Liver (tissue), 9 donors: ENCODE results near the gene TACR2. TPM values are rescaled to one million over a fixed set of nuclear protein-coding genes. Genes with fewer than 3 reads are reported as not detected.

Experiments used
- DNase-seq: peaks from one replicate; pipeline ENCODE4 v3.0.0-alpha.2; 2017; ENCODE audit warnings: low spot score
- H3K27ac ChIP-seq, 2 donors: one replicate each; pipeline ENCODE4 v1.7.0; 2013; ENCODE audit warnings: inconsistent platforms in 2 of 2, low read length in 2 of 2, control low read depth in 1 of 2, low read depth in 1 of 2, mild to moderate bottlenecking in 1 of 2
- H3K27me3 ChIP-seq, 4 donors: one replicate each; pipeline versions ENCODE4 v1.6.1 to v1.7.0; 2013; ENCODE audit warnings: low read length in 3 of 4, inconsistent platforms in 1 of 4, mild to moderate bottlenecking in 1 of 4, moderate library complexity in 1 of 4; ENCODE audit not compliant: control insufficient read depth in 4 of 4, insufficient read depth in 4 of 4
- H3K36me3 ChIP-seq, 4 donors: one replicate each; pipeline versions ENCODE4 v1.6.1 to v1.7.0; 2013; ENCODE audit warnings: low read length in 3 of 4, mild to moderate bottlenecking in 3 of 4, low read depth in 1 of 4, moderate library complexity in 1 of 4; ENCODE audit not compliant: control insufficient read depth in 4 of 4, insufficient read depth in 3 of 4
- H3K4me1 ChIP-seq, 4 donors: one replicate each; pipeline versions ENCODE4 v1.6.1 to v1.7.0; 2013; ENCODE audit warnings: low read length in 3 of 4, mild to moderate bottlenecking in 3 of 4, moderate library complexity in 1 of 4; ENCODE audit not compliant: control insufficient read depth in 4 of 4, insufficient read depth in 4 of 4
- H3K4me3 ChIP-seq, 3 donors: one replicate each; pipeline versions ENCODE4 v1.6.1 to v1.7.0; 2013; ENCODE audit warnings: low read length in 3 of 3, control low read depth in 1 of 3, low read depth in 1 of 3, mild to moderate bottlenecking in 1 of 3
- H3K9ac ChIP-seq, 2 donors: one replicate each; pipeline ENCODE4 v1.7.0; 2013; ENCODE audit warnings: low read length in 2 of 2, mild to moderate bottlenecking in 2 of 2, moderate library complexity in 2 of 2, control low read depth in 1 of 2, low read depth in 1 of 2
- H3K9me3 ChIP-seq, 4 donors: one replicate each; pipeline versions ENCODE4 v1.6.1 to v1.7.0; 2013; ENCODE audit warnings: low read length in 3 of 4; ENCODE audit not compliant: control insufficient read depth in 4 of 4
- FOXA1 ChIP-seq: IDR thresholded peaks from 2 replicates; pipeline ENCODE4 v1.6.1; 2016; ENCODE audit warnings: antibody characterized with exemption
- FOXA2 ChIP-seq: IDR thresholded peaks from 2 replicates; pipeline ENCODE4 v1.6.1; 2016; ENCODE audit warnings: antibody characterized with exemption
- GABPA ChIP-seq, 2 donors: IDR thresholded peaks in 1 of 2; conservative IDR thresholded peaks in 1 of 2; 2 replicates each; pipeline ENCODE4 v1.6.1; 2016; ENCODE audit warnings: antibody characterized with exemption in 2 of 2, mild to moderate bottlenecking in 1 of 2, moderate library complexity in 1 of 2
- HNF4G ChIP-seq: IDR thresholded peaks from 2 replicates; pipeline ENCODE4 v1.6.1; 2016; ENCODE audit warnings: antibody characterized with exemption
- JUND ChIP-seq, 2 donors: IDR thresholded peaks; 2 replicates each; pipeline ENCODE4 v1.6.1; 2016; ENCODE audit warnings: antibody characterized with exemption in 2 of 2
- NR2F2 ChIP-seq: IDR thresholded peaks from 2 replicates; pipeline ENCODE4 v1.6.1; 2016; ENCODE audit warnings: antibody characterized with exemption
- RAD21 ChIP-seq, 2 donors: IDR thresholded peaks; 2 replicates each; pipeline ENCODE4 v1.6.1; 2016; ENCODE audit warnings: antibody characterized with exemption in 2 of 2, mild to moderate bottlenecking in 2 of 2
- RXRA ChIP-seq, 2 donors: IDR thresholded peaks; 2 replicates each; pipeline ENCODE4 v1.6.1; 2017 to 2018; ENCODE audit warnings: antibody characterized with exemption in 2 of 2, mild to moderate bottlenecking in 1 of 2
- YY1 ChIP-seq: IDR thresholded peaks from 2 replicates; pipeline ENCODE4 v1.6.1; 2016; ENCODE audit warnings: antibody characterized with exemption, mild to moderate bottlenecking
- WGBS: extraction: QIAGEN DNeasy Blood & Tissue Kit; methylation state at CpG from one replicate; pipeline ENCODE4 v1.1.7; 2013; 5-methylcytosine and 5-hydroxymethylcytosine counted together
- polyA plus RNA-seq, 2 donors: library from polyadenylated mRNA; stranded (reverse) in 1 of 2; unstranded in 1 of 2; fragments of 200-250 nt in 1 of 2; fragments of >200 nt in 1 of 2; fragmentation: Nextera tagmentation in 1 of 2; extraction: Ambion mirVana in 1 of 2; gene quantifications; one replicate each; pipeline versions ENCODE4 v1.2.1 to v1.2.3, GENCODE V29; 2013 to 2015
- total RNA-seq, 2 donors: library from RNA; depleted of rRNA; stranded (reverse); fragments of >200 nt; gene quantifications; one replicate each; pipeline ENCODE4 v1.2.3, GENCODE V29; 2014
- TF ChIP-seq, protein P1 (sequence below): IDR thresholded peaks from 2 replicates; pipeline ENCODE4 v1.6.1; 2016; ENCODE audit warnings: antibody characterized with exemption
- TF ChIP-seq, protein P2 (sequence below): fragments of 150-350 bp; IDR thresholded peaks from 2 replicates; pipeline ENCODE4 v1.5.1; 2017; ENCODE audit warnings: improper control_type of control experiment, low read depth, low read length; ENCODE audit not compliant: missing input control
- TF ChIP-seq, protein P3 (sequence below): IDR thresholded peaks from 2 replicates; pipeline ENCODE4 v1.6.1; 2016; ENCODE audit warnings: antibody characterized with exemption, mild to moderate bottlenecking
- TF ChIP-seq, protein P4 (sequence below): IDR thresholded peaks from 2 replicates; pipeline ENCODE4 v1.6.1; 2016; ENCODE audit warnings: antibody characterized with exemption
- donor health status: healthy.
- donor health status: healthy.
- donor health status: healthy.
- donor health status: healthy.
- donor health status: healthy.

The TACR2 gene
- total and polyA plus RNA-seq, 4 donors = 0.08 to 0.18 (median 0.12) TPM; not detected in 1

DNA sequence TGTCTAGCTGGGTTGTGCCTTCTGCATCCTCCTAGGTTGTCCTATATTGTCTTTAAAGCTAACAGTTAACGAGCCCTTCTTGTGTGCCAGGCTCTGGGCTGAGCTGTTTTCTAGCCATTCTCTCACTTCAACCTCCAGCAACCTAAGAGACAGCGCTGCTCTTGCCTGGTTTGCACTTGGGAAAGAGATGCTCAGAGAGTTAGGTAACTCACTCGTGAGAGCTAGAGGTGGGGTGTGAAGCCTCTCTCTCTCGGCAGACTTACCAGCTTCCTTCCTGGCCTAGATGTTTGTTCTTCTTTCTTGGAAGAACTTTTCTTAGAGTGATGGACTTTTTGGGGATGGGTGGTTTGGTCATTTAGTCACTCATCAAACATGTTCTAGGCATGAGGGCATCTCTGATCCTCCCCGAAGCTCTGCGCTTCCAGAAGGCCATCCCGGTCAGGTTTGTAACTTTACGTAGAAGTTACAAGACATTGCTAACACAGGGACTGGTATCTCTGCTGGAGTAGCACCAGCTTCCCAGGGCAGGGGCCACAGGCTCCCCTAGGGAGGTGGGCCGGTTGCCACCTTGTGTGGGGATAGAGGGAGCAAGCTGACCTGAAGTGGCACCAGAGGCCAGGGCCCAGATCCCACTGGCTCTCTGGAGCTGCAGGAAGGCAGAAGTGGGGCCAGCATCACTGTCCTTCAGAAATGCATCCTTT lies 48.9 kb upstream of the TACR2 start:
- Histone ChIP-seq H3K9me3 (no peaks in the 10 kb centered on the region), H3K4me3 (no peak overlapping the region), H3K9ac (no peak overlapping the region), H3K4me1 (peaks cover 0 to 5% (median 2%) of the 10 kb centered on the region in 4 donors), H3K27me3 (no peaks in the 10 kb centered on the region), H3K27ac (no peak overlapping the region), H3K36me3 (no peaks in the 10 kb centered on the region)
- WGBS = 85% methylated on average over 9 of the region's 9 CpGs
- TF ChIP-seq YY1 (no peak), RAD21 (IDR thresholded peaks at IDR 0.05) (no peak)
- DNase-seq = no peak

DNA sequence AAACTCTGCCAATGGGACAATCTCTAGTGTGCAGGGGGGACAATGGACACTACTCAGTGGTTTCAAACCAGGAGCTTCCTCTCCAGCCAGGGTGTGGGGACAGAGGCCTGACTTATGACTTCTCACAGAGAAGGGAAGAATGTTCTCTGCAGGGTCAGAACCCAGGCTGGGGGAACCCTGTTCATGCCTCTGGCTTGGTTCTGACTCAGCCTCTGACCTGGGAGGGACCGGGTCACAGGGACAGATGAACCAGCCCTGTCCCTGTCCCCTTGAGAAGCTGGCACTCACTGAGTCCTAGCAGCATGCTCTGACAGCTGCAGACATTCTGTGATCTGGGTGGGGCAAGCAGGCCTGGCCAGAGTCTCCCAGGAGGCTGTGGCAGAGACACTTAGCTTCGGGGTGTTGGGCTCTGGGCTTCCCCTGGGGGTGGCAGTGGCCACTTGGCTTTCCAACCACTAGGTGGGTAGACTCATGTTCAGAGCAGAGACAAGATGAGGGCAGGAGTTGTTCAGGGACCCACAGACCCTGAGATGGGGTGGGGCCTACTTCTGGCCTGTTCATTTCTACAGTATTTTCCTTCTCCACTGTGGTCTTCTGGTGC lies 48.2 kb upstream of the TACR2 start:
- Histone ChIP-seq H3K4me3 (no peak overlapping the region), H3K27me3 (no peaks in the 10 kb centered on the region), H3K27ac (peak overlapping the region in 1 of 2 donors; percentile 21), H3K4me1 (peaks cover 0 to 5% (median 2%) of the 10 kb centered on the region in 4 donors), H3K9me3 (no peaks in the 10 kb centered on the region), H3K9ac (no peak overlapping the region), H3K36me3 (no peaks in the 10 kb centered on the region)
- 71% methylated on average over 2 of the region's 2 CpGs for WGBS
- TF ChIP-seq HNF4G (no peak), JUND (IDR thresholded peaks at IDR 0.05) (no peak), NR2F2 (peak; percentile 69)
- no peak for DNase-seq

DNA sequence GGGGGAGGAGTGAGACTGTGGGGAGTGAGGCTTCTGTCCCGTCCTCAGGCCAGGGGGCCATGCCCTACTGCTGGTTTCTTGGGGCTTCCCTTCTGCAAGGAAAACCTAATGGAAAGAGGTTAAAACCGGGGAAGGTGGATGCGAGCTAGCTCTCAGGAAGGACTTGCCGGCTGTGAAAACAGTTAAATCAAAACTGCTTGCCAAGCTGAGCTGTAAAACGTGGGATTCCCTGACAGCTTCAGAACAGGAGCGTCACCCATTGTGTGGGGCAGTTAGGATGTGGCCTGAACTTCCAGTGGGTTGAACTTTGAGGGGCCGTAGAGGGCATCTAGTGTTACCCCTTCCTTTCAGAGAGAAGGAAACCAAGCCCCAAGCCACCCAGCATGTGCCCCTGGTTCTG lies 47.7 kb upstream of the TACR2 start:
- H3K4me1 ChIP-seq = peaks cover 0 to 6% (median 2%) of the 10 kb centered on the region in 4 donors
- no peak overlapping the region for H3K4me3 ChIP-seq
- no peaks in the 10 kb centered on the region for H3K27me3 ChIP-seq
- no peak for DNase-seq
- no peaks in the 10 kb centered on the region for H3K36me3 ChIP-seq
- H3K9ac ChIP-seq = no peak overlapping the region
- 74% methylated on average over 7 of the region's 7 CpGs for WGBS
- no peaks in the 10 kb centered on the region for H3K9me3 ChIP-seq
- TF ChIP-seq FOXA2 (no peak), RAD21 (IDR thresholded peaks at IDR 0.05) (no peak), RXRA (IDR thresholded peaks at IDR 0.05) (no peak), FOXA1 (no peak), YY1 (no peak), GABPA (IDR thresholded peaks at IDR 0.05 in 1 of 2, conservative IDR thresholded peaks at IDR 0.05 in 1 of 2) (no peak), NR2F2 (no peak)
- TF ChIP-seq, protein P1, sequence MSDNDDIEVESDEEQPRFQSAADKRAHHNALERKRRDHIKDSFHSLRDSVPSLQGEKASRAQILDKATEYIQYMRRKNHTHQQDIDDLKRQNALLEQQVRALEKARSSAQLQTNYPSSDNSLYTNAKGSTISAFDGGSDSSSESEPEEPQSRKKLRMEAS = no peak
- TF ChIP-seq, protein P2, sequence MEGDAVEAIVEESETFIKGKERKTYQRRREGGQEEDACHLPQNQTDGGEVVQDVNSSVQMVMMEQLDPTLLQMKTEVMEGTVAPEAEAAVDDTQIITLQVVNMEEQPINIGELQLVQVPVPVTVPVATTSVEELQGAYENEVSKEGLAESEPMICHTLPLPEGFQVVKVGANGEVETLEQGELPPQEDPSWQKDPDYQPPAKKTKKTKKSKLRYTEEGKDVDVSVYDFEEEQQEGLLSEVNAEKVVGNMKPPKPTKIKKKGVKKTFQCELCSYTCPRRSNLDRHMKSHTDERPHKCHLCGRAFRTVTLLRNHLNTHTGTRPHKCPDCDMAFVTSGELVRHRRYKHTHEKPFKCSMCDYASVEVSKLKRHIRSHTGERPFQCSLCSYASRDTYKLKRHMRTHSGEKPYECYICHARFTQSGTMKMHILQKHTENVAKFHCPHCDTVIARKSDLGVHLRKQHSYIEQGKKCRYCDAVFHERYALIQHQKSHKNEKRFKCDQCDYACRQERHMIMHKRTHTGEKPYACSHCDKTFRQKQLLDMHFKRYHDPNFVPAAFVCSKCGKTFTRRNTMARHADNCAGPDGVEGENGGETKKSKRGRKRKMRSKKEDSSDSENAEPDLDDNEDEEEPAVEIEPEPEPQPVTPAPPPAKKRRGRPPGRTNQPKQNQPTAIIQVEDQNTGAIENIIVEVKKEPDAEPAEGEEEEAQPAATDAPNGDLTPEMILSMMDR = no peak
- TF ChIP-seq, protein P3, sequence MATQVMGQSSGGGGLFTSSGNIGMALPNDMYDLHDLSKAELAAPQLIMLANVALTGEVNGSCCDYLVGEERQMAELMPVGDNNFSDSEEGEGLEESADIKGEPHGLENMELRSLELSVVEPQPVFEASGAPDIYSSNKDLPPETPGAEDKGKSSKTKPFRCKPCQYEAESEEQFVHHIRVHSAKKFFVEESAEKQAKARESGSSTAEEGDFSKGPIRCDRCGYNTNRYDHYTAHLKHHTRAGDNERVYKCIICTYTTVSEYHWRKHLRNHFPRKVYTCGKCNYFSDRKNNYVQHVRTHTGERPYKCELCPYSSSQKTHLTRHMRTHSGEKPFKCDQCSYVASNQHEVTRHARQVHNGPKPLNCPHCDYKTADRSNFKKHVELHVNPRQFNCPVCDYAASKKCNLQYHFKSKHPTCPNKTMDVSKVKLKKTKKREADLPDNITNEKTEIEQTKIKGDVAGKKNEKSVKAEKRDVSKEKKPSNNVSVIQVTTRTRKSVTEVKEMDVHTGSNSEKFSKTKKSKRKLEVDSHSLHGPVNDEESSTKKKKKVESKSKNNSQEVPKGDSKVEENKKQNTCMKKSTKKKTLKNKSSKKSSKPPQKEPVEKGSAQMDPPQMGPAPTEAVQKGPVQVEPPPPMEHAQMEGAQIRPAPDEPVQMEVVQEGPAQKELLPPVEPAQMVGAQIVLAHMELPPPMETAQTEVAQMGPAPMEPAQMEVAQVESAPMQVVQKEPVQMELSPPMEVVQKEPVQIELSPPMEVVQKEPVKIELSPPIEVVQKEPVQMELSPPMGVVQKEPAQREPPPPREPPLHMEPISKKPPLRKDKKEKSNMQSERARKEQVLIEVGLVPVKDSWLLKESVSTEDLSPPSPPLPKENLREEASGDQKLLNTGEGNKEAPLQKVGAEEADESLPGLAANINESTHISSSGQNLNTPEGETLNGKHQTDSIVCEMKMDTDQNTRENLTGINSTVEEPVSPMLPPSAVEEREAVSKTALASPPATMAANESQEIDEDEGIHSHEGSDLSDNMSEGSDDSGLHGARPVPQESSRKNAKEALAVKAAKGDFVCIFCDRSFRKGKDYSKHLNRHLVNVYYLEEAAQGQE = no peak
- TF ChIP-seq, protein P4, sequence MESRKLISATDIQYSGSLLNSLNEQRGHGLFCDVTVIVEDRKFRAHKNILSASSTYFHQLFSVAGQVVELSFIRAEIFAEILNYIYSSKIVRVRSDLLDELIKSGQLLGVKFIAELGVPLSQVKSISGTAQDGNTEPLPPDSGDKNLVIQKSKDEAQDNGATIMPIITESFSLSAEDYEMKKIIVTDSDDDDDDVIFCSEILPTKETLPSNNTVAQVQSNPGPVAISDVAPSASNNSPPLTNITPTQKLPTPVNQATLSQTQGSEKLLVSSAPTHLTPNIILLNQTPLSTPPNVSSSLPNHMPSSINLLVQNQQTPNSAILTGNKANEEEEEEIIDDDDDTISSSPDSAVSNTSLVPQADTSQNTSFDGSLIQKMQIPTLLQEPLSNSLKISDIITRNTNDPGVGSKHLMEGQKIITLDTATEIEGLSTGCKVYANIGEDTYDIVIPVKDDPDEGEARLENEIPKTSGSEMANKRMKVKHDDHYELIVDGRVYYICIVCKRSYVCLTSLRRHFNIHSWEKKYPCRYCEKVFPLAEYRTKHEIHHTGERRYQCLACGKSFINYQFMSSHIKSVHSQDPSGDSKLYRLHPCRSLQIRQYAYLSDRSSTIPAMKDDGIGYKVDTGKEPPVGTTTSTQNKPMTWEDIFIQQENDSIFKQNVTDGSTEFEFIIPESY = no peak
- peak overlapping the region; percentile 14 to 22 for H3K27ac ChIP-seq
